ENCODE data around the gene CDH12. TPM values are rescaled to one million over a fixed set of nuclear protein-coding genes. Genes with fewer than 3 reads are reported as not detected.
A peak's percentile ranks its signal among the peaks of the same experiment; 100 is the strongest.

Gene CDH12
- polyA plus RNA-seq, 1 experiment = not detected

GRCh38 chr5:22722056-22722455 is 131.1 kb downstream of the CDH12 start:
- Histone ChIP-seq H3K27me3 (ENCODE audit: control insufficient read depth, insufficient read depth, low read length) (no peaks in the 10 kb centered on the region), H3K27ac (ENCODE audit: low read depth, low read length) (no peak overlapping the region), H3K9me3 (ENCODE audit: control insufficient read depth, insufficient read depth, low read length) (no peaks in the 10 kb centered on the region), H3K4me3 (ENCODE audit: low read depth, low read length) (no peak overlapping the region)
- ChIA-PET POLR2A (no interaction called here), CTCF (no interaction called here)
- TF ChIP-seq, protein P1, sequence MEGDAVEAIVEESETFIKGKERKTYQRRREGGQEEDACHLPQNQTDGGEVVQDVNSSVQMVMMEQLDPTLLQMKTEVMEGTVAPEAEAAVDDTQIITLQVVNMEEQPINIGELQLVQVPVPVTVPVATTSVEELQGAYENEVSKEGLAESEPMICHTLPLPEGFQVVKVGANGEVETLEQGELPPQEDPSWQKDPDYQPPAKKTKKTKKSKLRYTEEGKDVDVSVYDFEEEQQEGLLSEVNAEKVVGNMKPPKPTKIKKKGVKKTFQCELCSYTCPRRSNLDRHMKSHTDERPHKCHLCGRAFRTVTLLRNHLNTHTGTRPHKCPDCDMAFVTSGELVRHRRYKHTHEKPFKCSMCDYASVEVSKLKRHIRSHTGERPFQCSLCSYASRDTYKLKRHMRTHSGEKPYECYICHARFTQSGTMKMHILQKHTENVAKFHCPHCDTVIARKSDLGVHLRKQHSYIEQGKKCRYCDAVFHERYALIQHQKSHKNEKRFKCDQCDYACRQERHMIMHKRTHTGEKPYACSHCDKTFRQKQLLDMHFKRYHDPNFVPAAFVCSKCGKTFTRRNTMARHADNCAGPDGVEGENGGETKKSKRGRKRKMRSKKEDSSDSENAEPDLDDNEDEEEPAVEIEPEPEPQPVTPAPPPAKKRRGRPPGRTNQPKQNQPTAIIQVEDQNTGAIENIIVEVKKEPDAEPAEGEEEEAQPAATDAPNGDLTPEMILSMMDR (IDR thresholded peaks at IDR 0.05; ENCODE audit: low read depth, low read length) = no peak
- DNase-seq (ENCODE audit: low read depth, low spot score) = no peak

DNA sequence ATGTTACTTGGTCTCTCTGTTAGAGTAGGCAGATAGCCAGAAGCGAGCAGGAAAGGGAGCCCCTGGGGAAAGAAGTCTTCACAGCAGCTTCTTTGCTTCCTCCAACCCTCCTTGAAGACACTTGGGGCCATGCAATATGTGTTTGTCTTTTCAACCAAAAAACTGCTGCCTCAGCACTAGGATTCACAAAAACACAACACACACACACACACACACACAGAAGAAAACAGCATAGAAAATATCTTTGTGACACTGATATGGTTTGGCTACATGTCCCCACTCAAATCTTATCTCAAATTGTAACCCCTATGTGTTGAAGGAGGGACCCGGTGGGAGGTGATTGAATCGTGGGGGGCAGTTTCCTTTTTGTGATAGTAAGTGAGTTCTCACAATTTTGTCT is 133.3 kb downstream of the CDH12 start:
- Histone ChIP-seq H3K27me3 (ENCODE audit: control insufficient read depth, insufficient read depth, low read length) (no peaks in the 10 kb centered on the region), H3K27ac (ENCODE audit: low read depth, low read length) (no peak overlapping the region), H3K9me3 (ENCODE audit: control insufficient read depth, insufficient read depth, low read length) (no peaks in the 10 kb centered on the region), H3K4me3 (ENCODE audit: low read depth, low read length) (no peak overlapping the region)
- TF ChIP-seq, protein P1 (IDR thresholded peaks at IDR 0.05; ENCODE audit: low read depth, low read length) = no peak
- ChIA-PET POLR2A (no interaction called here), CTCF (no interaction called here)
- DNase-seq (ENCODE audit: low read depth, low spot score) = no peak

DNA sequence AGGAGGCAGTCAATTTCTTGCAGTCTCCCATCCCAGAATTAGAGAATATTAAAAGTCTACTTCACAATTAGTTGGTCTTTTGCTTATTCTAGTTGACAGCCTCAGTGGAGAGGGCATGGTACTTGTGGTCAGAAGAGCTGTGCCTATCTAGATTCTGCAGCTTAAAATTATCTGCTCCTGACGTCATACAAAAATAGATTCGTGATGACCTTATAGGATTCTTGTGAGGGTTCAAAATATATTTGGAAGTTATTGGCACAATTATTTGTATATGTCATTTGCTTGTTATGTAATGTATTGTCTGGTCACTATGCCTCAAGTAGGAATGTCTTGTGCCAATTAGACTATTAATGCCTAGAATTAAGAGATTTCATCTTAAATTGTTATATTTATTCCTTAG is 142.5 kb downstream of the CDH12 start:
- Histone ChIP-seq H3K9me3 (ENCODE audit: control insufficient read depth, insufficient read depth, low read length) (no peaks in the 10 kb centered on the region), H3K4me3 (ENCODE audit: low read depth, low read length) (no peak overlapping the region), H3K27ac (ENCODE audit: low read depth, low read length) (no peak overlapping the region), H3K27me3 (ENCODE audit: control insufficient read depth, insufficient read depth, low read length) (no peaks in the 10 kb centered on the region)
- ChIA-PET POLR2A (no interaction called here), CTCF (no interaction called here)
- DNase-seq (ENCODE audit: low read depth, low spot score) = no peak
- TF ChIP-seq, protein P1 (IDR thresholded peaks at IDR 0.05; ENCODE audit: low read depth, low read length) = no peak

DNA sequence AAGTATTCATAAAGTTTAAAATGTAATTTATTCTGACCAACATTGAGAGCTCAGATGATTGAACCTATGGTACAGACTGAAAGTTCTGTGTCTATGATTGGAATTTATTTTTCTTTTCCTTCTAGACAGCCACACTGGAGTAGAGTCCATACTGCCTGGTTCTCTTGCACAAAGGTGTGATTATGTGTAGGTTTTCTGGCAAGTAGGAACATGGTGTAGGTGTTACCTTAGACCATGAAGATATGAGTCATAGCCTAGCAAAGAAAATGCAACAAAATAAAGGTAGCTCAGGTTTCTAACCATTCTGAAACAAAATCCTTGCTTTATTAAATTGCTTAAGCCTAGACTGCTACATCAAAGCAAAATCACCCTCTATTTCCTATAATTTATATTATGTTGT is 143.4 kb downstream of the CDH12 start:
- CTCF ChIA-PET = no interaction called here
- no peak overlapping the region for H3K4me3 ChIP-seq (ENCODE audit: low read depth, low read length)
- no peak for DNase-seq (ENCODE audit: low read depth, low spot score)
- H3K27ac ChIP-seq (ENCODE audit: low read depth, low read length) = no peak overlapping the region
- no peaks in the 10 kb centered on the region for H3K9me3 ChIP-seq (ENCODE audit: control insufficient read depth, insufficient read depth, low read length)
- POLR2A ChIA-PET = no interaction called here
- no peaks in the 10 kb centered on the region for H3K27me3 ChIP-seq (ENCODE audit: control insufficient read depth, insufficient read depth, low read length)
- TF ChIP-seq, protein P1 (IDR thresholded peaks at IDR 0.05; ENCODE audit: low read depth, low read length) = no peak

DNA sequence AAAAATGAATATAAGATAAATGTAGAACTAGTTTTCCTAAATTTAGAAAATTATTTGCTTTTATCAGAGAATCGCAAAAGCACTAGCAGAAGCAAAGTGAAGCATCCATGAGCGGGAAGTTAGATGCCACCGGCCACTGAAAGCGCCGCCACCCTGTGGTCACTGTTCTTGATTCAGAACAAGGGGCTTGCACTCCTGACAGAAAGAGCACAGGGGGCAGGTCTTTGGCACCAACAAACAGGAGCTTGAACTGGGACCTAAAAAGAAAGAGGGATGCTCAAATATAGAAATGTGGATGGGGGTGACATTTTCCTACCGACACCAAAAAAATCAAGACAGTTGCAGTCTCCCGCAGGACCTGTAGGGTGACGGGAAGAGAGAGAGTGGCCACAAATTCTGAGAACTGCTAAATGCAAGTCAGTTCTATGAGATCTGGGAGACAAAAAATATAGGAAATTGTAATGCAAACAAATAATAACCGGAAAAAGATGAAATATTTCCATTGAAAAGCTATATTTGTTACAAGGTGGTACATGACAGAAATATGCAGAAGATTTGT is 144.3 kb downstream of the CDH12 start:
- POLR2A ChIA-PET = no interaction called here

More for the DNA sequence above, 144.3 kb downstream of the CDH12 start:
- no peaks in the 10 kb centered on the region for H3K27me3 ChIP-seq (ENCODE audit: control insufficient read depth, insufficient read depth, low read length)
- CTCF ChIA-PET = no interaction called here
- DNase-seq (ENCODE audit: low read depth, low spot score) = no peak
- H3K27ac ChIP-seq (ENCODE audit: low read depth, low read length) = no peak overlapping the region
- H3K4me3 ChIP-seq (ENCODE audit: low read depth, low read length) = no peak overlapping the region
- TF ChIP-seq, protein P1 (IDR thresholded peaks at IDR 0.05; ENCODE audit: low read depth, low read length) = 0 out of 2 replicates have a peak, but pooled peaks have one; percentile 8
- no peaks in the 10 kb centered on the region for H3K9me3 ChIP-seq (ENCODE audit: control insufficient read depth, insufficient read depth, low read length)

Data from AG04450 (cell line).